Measurements from ENCODE around the gene CTTNBP2. TPM values are rescaled to one million over a fixed set of nuclear protein-coding genes. Genes with fewer than 3 reads are reported as not detected.

Gene CTTNBP2
- total and polyA plus RNA-seq, 12 donors: 1.2 to 6.7 (median 3.9) TPM

- Histone ChIP-seq H3K27me3 (no peaks in the 10 kb centered on the region), H3K36me3 (replicated peaks in 1 of 2) (no peaks in the 10 kb centered on the region), H3K4me3 (no peak overlapping the region), H3K9me3 (replicated peaks in 1 of 3) (no peaks in the 10 kb centered on the region), H3K4me1 (replicated peaks in 1 of 2) (peaks cover 0 to 8% of the 10 kb centered on the region in 2 donors), H3K27ac (no peak overlapping the region)
- DNase-seq: no peak
- no peak for TF ChIP-seq POLR2A (IDR thresholded peaks at IDR 0.05)
- TF ChIP-seq CTCF (IDR thresholded peaks at IDR 0.05): no peak
- intact Hi-C loops (cut with DNase I): no loop called here
- WGBS, 4 donors: 71 to 78% (median 77%) methylated on average over 2 of the region's 2 CpGs
Measured at GRCh38 chr7:117803476-117803875, 69.8 kb downstream of the CTTNBP2 start.

- intact Hi-C loops (cut with DNase I): no loop called here
- Histone ChIP-seq H3K4me1 (replicated peaks in 1 of 2) (peaks cover 0 to 2% of the 10 kb centered on the region in 2 donors), H3K9me3 (replicated peaks in 1 of 3) (no peaks in the 10 kb centered on the region), H3K4me3 (no peak overlapping the region), H3K27ac (no peak overlapping the region), H3K27me3 (no peaks in the 10 kb centered on the region), H3K36me3 (replicated peaks in 1 of 2) (no peaks in the 10 kb centered on the region)
- TF ChIP-seq POLR2A (IDR thresholded peaks at IDR 0.05): no peak
- no peak for TF ChIP-seq CTCF (IDR thresholded peaks at IDR 0.05)
- 78 to 88% (median 88%) methylated on average over 2 of the region's 2 CpGs for WGBS, 4 donors
- no peak for DNase-seq
Measured at GRCh38 chr7:117802660-117803059, 70.6 kb downstream of the CTTNBP2 start.

DNA sequence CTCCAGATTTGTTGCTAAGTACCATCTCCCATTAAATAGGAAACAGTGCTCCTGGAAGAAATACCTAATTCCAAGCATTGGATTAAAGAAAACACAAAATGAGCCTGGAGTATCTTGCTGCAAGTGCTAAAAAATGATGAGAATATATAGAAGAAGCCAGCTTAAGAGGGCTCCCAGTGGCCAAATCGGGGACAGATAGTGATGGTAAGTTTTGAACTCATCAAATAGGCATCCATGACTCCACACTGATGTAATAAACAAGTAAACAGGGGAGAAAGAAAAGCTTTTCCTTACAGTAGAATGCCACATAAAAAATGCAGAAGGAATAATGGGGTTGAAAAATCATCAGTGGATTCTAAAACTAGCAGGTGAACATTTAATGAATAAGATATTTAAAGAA lies 72.4 kb downstream of the CTTNBP2 start:
- intact Hi-C loops (cut with DNase I): no loop called here
- Histone ChIP-seq H3K4me1 (replicated peaks in 1 of 2) (no peaks in the 10 kb centered on the region), H3K27ac (no peak overlapping the region), H3K9me3 (replicated peaks in 1 of 3) (no peaks in the 10 kb centered on the region), H3K27me3 (no peaks in the 10 kb centered on the region), H3K36me3 (replicated peaks in 1 of 2) (no peaks in the 10 kb centered on the region), H3K4me3 (no peak overlapping the region)
- no peak for TF ChIP-seq CTCF (IDR thresholded peaks at IDR 0.05)
- TF ChIP-seq POLR2A (IDR thresholded peaks at IDR 0.05): no peak
- WGBS, 4 donors: 52 to 67% (median 59%) methylated on average over 1 of the region's 1 CpG
- DNase-seq: no peak

- H3K27me3 ChIP-seq: no peaks in the 10 kb centered on the region
- WGBS, 4 donors: 67 to 82% (median 72%) methylated on average over 3 of the region's 3 CpGs
- intact Hi-C loops (cut with DNase I): no loop called here
- no peaks in the 10 kb centered on the region for H3K9me3 ChIP-seq (replicated peaks in 1 of 3)
- DNase-seq: no peak
- H3K4me3 ChIP-seq: no peak overlapping the region
- no peak overlapping the region for H3K27ac ChIP-seq
- H3K4me1 ChIP-seq (replicated peaks in 1 of 2): no peaks in the 10 kb centered on the region
- no peaks in the 10 kb centered on the region for H3K36me3 ChIP-seq (replicated peaks in 1 of 2)
- TF ChIP-seq POLR2A (IDR thresholded peaks at IDR 0.05): no peak
- TF ChIP-seq CTCF (IDR thresholded peaks at IDR 0.05): no peak
Measured at GRCh38 chr7:117800406-117800805, 72.8 kb downstream of the CTTNBP2 start.

Measured in adrenal gland (tissue), 12 donors.